Ectodermal cell (in vitro differentiated cells): ENCODE data around the gene RIBC1. TPM values are rescaled to one million over a fixed set of nuclear protein-coding genes. Genes with fewer than 3 reads are reported as not detected.

Experiments
- H3K27ac ChIP-seq: 2 replicates; pipeline ENCODE4 v1.7.0; 2013; ENCODE audit warnings: mild to moderate bottlenecking, low read depth, low read length; ENCODE audit not compliant: insufficient read depth, poor library complexity, severe bottlenecking
- H3K27me3 ChIP-seq: 2 replicates; pipeline ENCODE4 v1.7.0; 2013; ENCODE audit warnings: mild to moderate bottlenecking, low read length; ENCODE audit not compliant: insufficient read depth, control insufficient read depth, poor library complexity, severe bottlenecking
- H3K36me3 ChIP-seq: one replicate; pipeline ENCODE4 v1.7.0; 2013; ENCODE audit warnings: low read length; ENCODE audit not compliant: control insufficient read depth, insufficient read depth
- H3K4me1 ChIP-seq: one replicate; pipeline ENCODE4 v1.7.0; 2013; ENCODE audit warnings: low read length; ENCODE audit not compliant: control insufficient read depth, insufficient read depth
- H3K4me3 ChIP-seq: 2 replicates; pipeline ENCODE4 v1.7.0; 2013; ENCODE audit warnings: low read depth, low read length, control low read depth; ENCODE audit not compliant: insufficient read depth
- H3K9me3 ChIP-seq: 2 replicates; pipeline ENCODE4 v1.7.0; 2013; ENCODE audit warnings: mild to moderate bottlenecking, low read length, moderate library complexity; ENCODE audit not compliant: control insufficient read depth
- WGBS, 2 experiments: methylation state at CpG; one replicate each; pipeline ENCODE4 v1.1.7; 2013; ENCODE audit warnings: missing lambda C conversion rate in 2 of 2; 5-methylcytosine and 5-hydroxymethylcytosine counted together
- polyA plus RNA-seq, 4 experiments: library from polyadenylated mRNA; stranded (reverse); fragments of 50-300 nt; gene quantifications; one replicate each; pipeline ENCODE4 v1.2.3, GENCODE V29; 2013

Gene RIBC1
- polyA plus RNA-seq (2013, experiment 1 of 4), result 2.1 TPM
- polyA plus RNA-seq (2013, experiment 2 of 4), result 1.3 TPM
- polyA plus RNA-seq (2013, experiment 3 of 4), result 1.6 TPM
- polyA plus RNA-seq (2013, experiment 4 of 4), result 2.3 TPM

GRCh38 chrX:53422861-53423306, at the start of gene RIBC1:
RIBC1 (plus strand) TSS chrX:53422873; CDS start chrX:53426277, 3,404 bp downstream.
- 0% methylated on average over 17 of the region's 17 CpGs for WGBS, 2 experiments
- H3K27me3 ChIP-seq, result no peaks in the 10 kb centered on the region
- H3K27ac ChIP-seq, result peak within 1 kb of the TSS; percentile 89
- no peaks in the 10 kb centered on the region for H3K36me3 ChIP-seq
- H3K4me1 ChIP-seq, result peaks cover 4% of the 10 kb centered on the region
- H3K9me3 ChIP-seq, result no peaks in the 10 kb centered on the region
- peak within 1 kb of the TSS; percentile 78 for H3K4me3 ChIP-seq

GRCh38 chrX:53373307-53373706, 49.4 kb upstream of the RIBC1 start:
- Histone ChIP-seq H3K27me3 (no peaks in the 10 kb centered on the region), H3K27ac (no peak overlapping the region), H3K4me3 (no peak overlapping the region), H3K9me3 (no peaks in the 10 kb centered on the region), H3K4me1 (no peaks in the 10 kb centered on the region), H3K36me3 (no peaks in the 10 kb centered on the region)
- WGBS, 2 experiments, result 87 to 91% methylated on average over 2 of the region's 2 CpGs

GRCh38 chrX:53374222-53374820, 48.4 kb upstream of the RIBC1 start:
- no peaks in the 10 kb centered on the region for H3K9me3 ChIP-seq
- peaks cover 1% of the 10 kb centered on the region for H3K36me3 ChIP-seq
- no peak overlapping the region for H3K4me3 ChIP-seq
- H3K27ac ChIP-seq, result no peak overlapping the region
- no peaks in the 10 kb centered on the region for H3K27me3 ChIP-seq
- 91 to 93% methylated on average over 7 of the region's 7 CpGs for WGBS, 2 experiments
- H3K4me1 ChIP-seq, result no peaks in the 10 kb centered on the region

GRCh38 chrX:53374923-53375322, 47.8 kb upstream of the RIBC1 start:
- no peak overlapping the region for H3K4me3 ChIP-seq
- no peak overlapping the region for H3K27ac ChIP-seq
- H3K27me3 ChIP-seq, result no peaks in the 10 kb centered on the region
- H3K4me1 ChIP-seq, result no peaks in the 10 kb centered on the region
- no peaks in the 10 kb centered on the region for H3K9me3 ChIP-seq
- peaks cover 6% of the 10 kb centered on the region for H3K36me3 ChIP-seq

- Histone ChIP-seq H3K9me3 (no peaks in the 10 kb centered on the region), H3K4me3 (no peak overlapping the region), H3K36me3 (peaks cover 6% of the 10 kb centered on the region), H3K27ac (no peak overlapping the region), H3K27me3 (no peaks in the 10 kb centered on the region), H3K4me1 (no peaks in the 10 kb centered on the region)
- WGBS, 2 experiments, result 89 to 91% methylated on average over 6 of the region's 6 CpGs
Measured at GRCh38 chrX:53376888-53377287, 45.8 kb upstream of the RIBC1 start.

GRCh38 chrX:53377464-53377863, 45.2 kb upstream of the RIBC1 start:
- peaks cover 6% of the 10 kb centered on the region for H3K36me3 ChIP-seq
- 93 to 95% methylated on average over 2 of the region's 2 CpGs for WGBS, 2 experiments
- no peaks in the 10 kb centered on the region for H3K9me3 ChIP-seq
- no peak overlapping the region for H3K4me3 ChIP-seq
- no peaks in the 10 kb centered on the region for H3K4me1 ChIP-seq
- no peak overlapping the region for H3K27ac ChIP-seq
- H3K27me3 ChIP-seq, result no peaks in the 10 kb centered on the region

GRCh38 chrX:53379008-53379710, 43.5 kb upstream of the RIBC1 start:
- WGBS, 2 experiments, result 92 to 98% methylated on average over 3 of the region's 3 CpGs

GRCh38 chrX:53379747-53380146, 42.9 kb upstream of the RIBC1 start:
- Histone ChIP-seq H3K27ac (no peak overlapping the region), H3K4me3 (no peak overlapping the region), H3K9me3 (no peaks in the 10 kb centered on the region), H3K36me3 (peaks cover 6% of the 10 kb centered on the region), H3K27me3 (no peaks in the 10 kb centered on the region), H3K4me1 (no peaks in the 10 kb centered on the region)
- WGBS, 2 experiments, result 90 to 96% methylated on average over 2 of the region's 4 CpGs

More at GRCh38 chrX:53379008-53379710, 43.5 kb upstream of the RIBC1 start:
- peaks cover 6% of the 10 kb centered on the region for H3K36me3 ChIP-seq
- no peaks in the 10 kb centered on the region for H3K4me1 ChIP-seq
- no peak overlapping the region for H3K27ac ChIP-seq
- no peaks in the 10 kb centered on the region for H3K9me3 ChIP-seq
- no peaks in the 10 kb centered on the region for H3K27me3 ChIP-seq
- no peak overlapping the region for H3K4me3 ChIP-seq

- Histone ChIP-seq H3K9me3 (no peaks in the 10 kb centered on the region), H3K27me3 (no peaks in the 10 kb centered on the region), H3K4me1 (no peaks in the 10 kb centered on the region), H3K27ac (no peak overlapping the region), H3K36me3 (peaks cover 6% of the 10 kb centered on the region), H3K4me3 (no peak overlapping the region)
- WGBS, 2 experiments, result 91 to 96% methylated on average over 4 of the region's 4 CpGs
Measured at GRCh38 chrX:53383376-53384076, 39.1 kb upstream of the RIBC1 start.
